VCaP (cell line): ENCODE results near the gene PLAAT5.

Experiments used
- H3K27ac ChIP-seq: fragments of 450-650 bp; 2 replicates; pipeline ENCODE4 v1.5.1; 2017
- TF ChIP-seq, protein P1 (sequence below): fragments of 450-650 bp; conservative IDR thresholded peaks from 2 replicates; pipeline ENCODE4 v1.5.1; 2017; ENCODE audit warnings: mild to moderate bottlenecking, moderate library complexity

Gene PLAAT5

DNA sequence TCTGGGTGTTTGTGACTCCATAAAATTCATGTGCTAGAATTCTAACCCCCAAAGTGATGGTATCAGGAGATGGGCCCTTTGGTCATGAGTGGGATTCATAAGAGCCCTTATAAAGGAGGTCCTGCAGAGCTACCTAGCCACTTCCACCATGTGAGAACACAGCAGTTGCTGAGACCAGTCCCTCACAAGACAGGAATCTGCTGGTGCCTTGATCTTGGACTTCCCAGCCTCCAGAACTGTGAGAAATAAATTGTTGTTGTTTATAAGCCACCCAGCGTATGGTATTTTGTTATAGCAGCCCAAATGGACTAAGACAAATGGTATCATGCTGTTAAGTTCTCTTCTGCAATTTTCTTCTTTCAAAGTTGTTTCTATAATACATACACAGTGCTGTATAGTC is 1.5 kb upstream of the PLAAT5 start:
- TF ChIP-seq, protein P1, sequence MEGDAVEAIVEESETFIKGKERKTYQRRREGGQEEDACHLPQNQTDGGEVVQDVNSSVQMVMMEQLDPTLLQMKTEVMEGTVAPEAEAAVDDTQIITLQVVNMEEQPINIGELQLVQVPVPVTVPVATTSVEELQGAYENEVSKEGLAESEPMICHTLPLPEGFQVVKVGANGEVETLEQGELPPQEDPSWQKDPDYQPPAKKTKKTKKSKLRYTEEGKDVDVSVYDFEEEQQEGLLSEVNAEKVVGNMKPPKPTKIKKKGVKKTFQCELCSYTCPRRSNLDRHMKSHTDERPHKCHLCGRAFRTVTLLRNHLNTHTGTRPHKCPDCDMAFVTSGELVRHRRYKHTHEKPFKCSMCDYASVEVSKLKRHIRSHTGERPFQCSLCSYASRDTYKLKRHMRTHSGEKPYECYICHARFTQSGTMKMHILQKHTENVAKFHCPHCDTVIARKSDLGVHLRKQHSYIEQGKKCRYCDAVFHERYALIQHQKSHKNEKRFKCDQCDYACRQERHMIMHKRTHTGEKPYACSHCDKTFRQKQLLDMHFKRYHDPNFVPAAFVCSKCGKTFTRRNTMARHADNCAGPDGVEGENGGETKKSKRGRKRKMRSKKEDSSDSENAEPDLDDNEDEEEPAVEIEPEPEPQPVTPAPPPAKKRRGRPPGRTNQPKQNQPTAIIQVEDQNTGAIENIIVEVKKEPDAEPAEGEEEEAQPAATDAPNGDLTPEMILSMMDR = no peak
- H3K27ac ChIP-seq = no peak overlapping the region

DNA sequence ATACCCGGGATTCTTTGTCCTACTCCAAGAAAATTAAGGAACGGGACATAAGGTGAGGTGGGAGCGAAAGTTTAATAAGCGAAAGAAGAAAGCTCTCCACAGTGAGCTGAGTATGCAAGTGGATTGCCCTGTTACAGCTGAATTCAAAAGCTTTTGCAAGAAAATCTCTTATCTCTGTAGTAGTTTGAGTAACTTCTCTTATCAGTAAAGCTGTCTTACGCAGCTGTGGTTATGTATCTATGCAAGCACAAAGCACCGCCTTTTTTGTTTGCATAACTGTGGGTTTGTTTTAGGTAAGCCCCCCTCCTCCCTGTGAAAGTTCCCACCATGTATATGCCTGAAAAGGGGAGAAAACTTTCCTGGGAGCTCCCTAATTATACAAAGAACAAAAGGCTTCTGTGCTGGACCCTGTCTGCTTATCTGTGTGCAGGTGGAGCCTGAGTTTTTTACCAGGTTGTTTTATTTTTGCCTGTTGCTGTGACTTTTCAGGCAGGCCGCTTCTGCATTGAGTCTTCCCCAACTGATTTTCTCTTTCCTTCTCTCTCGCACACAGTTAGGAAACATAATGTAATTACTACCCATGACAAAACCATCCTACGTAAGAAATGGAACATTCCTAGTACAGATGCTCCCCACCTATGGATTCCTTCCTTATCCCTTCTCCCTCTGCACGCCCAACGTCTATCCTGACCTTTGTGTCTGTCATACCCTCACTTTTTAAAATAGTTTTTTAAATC is 837 bp upstream of the PLAAT5 start:
- no peak overlapping the region for H3K27ac ChIP-seq
- TF ChIP-seq, protein P1 = no peak

DNA sequence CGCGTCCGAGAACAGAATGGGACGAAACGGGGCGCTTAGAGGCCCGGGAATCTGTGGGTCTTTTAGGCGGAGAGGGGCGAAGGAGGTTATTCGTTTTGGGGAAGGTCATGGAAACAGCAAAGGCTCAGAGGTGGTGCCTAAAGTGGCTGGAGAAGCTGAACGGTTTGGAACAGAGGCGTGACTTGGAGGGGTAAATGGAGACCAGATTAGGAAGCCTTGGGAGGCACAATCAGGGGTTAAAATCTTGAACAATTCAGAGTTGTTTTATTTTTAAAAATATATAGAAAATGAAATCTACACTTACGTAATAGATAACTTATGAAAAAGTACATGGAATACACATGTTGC is 247 bp upstream of the PLAAT5 start:
- TF ChIP-seq, protein P1 = no peak

DNA sequence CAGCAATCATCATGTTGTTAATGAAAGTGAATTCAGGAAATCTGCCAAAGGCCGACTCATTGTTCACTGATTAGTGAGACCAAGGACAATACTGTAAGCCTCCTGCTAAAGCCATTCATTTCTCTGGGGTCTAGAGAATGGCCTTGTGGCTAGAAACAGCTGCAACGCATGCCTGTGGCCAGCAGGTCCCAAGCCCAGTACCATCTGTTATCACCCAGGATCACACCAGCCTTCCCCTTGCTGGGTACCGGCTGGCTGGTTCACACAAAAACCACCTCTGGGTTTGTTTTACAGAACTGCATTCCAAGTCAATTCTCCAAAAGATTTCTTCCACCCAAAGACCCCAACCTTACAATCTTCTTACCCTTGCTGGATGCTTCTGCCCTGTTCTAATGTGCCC is 1.1 kb downstream of the PLAAT5 start:
- no peak overlapping the region for H3K27ac ChIP-seq
- TF ChIP-seq, protein P1 = no peak

More for the DNA sequence above, 247 bp upstream of the PLAAT5 start:
- no peak overlapping the region for H3K27ac ChIP-seq

DNA sequence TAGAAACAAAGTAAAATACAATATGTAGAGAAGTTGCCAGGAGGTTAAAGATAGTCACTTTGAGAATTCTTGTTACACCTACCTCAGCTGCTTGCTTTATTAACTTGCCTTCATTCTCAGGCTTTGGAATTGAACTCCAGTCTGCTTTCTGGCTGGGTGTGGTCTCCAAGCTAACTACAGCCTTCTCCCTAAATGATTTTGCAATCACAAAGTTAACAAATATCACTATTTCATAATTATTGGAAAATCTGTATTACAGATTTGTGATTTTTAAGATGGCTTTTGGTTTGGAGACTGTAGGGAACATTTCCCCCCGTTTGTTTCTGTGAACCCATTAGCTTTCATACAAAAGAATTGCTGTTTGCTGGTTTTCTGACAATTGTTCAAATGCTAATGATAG is 2.2 kb downstream of the PLAAT5 start:
- H3K27ac ChIP-seq = no peak overlapping the region
- TF ChIP-seq, protein P1 = no peak

DNA sequence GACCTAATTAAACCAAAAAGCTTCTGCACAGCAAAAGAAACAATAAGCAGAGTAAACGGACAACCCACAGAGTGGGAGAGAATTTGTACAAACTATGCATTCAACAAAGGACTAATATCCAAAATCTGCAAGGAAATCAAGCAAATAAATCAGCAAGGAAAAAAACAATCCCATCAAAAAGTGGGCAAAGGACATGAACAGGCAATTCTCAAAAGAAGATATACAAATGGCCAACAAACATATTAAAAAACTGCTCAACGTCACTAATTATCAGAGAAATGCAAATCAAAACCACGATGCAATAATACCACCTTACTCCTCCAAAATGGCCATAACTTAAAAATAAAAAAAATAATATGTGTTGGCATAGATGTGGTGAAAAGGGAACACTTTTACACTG is 5.2 kb downstream of the PLAAT5 start:
- H3K27ac ChIP-seq = no peak overlapping the region
- TF ChIP-seq, protein P1 = no peak

DNA sequence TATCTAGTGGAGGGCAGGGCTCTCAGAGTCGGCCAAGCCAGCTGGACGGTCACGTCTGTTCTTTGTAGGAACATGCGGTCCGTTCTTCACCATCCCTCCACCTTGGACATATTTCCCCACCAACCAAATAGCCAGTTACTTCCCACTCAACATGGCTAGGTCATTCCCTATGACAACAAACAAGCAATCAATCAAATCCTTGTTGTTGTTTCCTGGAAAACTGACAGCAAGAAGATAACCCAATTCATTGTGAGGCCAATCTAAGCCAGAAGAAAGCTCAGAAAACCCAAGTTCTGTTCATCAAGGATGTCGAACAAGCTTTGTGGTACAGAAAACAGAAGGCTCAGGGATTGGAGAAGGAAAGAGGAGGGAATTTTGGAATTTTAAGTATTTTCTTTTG is 10.9 kb downstream of the PLAAT5 start:
- TF ChIP-seq, protein P1 = no peak
- H3K27ac ChIP-seq = no peak overlapping the region
